ENCODE measurements around the gene PATJ.

Gene PATJ

GRCh38 chr1:62107923-62108322, 365.6 kb downstream of the PATJ start:
- TF ChIP-seq, protein P1, sequence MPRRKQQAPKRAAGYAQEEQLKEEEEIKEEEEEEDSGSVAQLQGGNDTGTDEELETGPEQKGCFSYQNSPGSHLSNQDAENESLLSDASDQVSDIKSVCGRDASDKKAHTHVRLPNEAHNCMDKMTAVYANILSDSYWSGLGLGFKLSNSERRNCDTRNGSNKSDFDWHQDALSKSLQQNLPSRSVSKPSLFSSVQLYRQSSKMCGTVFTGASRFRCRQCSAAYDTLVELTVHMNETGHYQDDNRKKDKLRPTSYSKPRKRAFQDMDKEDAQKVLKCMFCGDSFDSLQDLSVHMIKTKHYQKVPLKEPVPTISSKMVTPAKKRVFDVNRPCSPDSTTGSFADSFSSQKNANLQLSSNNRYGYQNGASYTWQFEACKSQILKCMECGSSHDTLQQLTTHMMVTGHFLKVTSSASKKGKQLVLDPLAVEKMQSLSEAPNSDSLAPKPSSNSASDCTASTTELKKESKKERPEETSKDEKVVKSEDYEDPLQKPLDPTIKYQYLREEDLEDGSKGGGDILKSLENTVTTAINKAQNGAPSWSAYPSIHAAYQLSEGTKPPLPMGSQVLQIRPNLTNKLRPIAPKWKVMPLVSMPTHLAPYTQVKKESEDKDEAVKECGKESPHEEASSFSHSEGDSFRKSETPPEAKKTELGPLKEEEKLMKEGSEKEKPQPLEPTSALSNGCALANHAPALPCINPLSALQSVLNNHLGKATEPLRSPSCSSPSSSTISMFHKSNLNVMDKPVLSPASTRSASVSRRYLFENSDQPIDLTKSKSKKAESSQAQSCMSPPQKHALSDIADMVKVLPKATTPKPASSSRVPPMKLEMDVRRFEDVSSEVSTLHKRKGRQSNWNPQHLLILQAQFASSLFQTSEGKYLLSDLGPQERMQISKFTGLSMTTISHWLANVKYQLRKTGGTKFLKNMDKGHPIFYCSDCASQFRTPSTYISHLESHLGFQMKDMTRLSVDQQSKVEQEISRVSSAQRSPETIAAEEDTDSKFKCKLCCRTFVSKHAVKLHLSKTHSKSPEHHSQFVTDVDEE (CRISPR knock-in tag; IDR thresholded peaks at IDR 0.05), result no peak
- no peak for ATAC-seq

DNA sequence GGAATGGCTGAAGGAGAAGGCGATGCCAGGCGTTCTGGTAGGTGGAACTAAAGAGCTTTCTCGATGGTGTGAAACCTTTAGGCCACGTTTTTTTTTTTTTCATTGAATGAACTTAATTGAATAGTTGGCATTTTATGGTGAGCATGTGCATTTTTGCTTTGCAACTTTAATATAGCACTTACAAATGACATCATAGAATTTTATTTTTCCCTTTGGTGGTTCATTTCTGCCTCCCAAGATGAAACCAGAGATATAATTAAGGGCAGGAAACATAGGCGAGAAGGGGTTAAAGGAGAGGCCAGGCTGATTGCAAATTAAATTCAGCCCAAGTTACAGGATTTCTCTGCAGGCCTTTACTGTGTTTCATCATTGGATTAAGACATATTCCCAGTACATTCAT, 366.8 kb downstream of the PATJ start:
- TF ChIP-seq ZNF8 (CRISPR knock-in tag; IDR thresholded peaks at IDR 0.05) (no peak), ISL1 (CRISPR knock-in tag; IDR thresholded peaks at IDR 0.05) (no peak), GLIS3 (CRISPR knock-in tag; IDR thresholded peaks at IDR 0.05) (no peak), RARB (CRISPR knock-in tag; IDR thresholded peaks at IDR 0.05) (no peak), TOX (CRISPR knock-in tag; IDR thresholded peaks at IDR 0.05; ENCODE audit: borderline replicate concordance) (no peak), ZFP30 (CRISPR knock-in tag; IDR thresholded peaks at IDR 0.05) (no peak), ZNF70 (CRISPR knock-in tag; IDR thresholded peaks at IDR 0.05) (no peak), BACH2 (CRISPR knock-in tag; IDR thresholded peaks at IDR 0.05; ENCODE audit: borderline replicate concordance) (no peak), ARNTL (CRISPR knock-in tag; IDR thresholded peaks at IDR 0.05; ENCODE audit: borderline replicate concordance, low read depth) (no peak), ZC3H10 (CRISPR knock-in tag; IDR thresholded peaks at IDR 0.05) (no peak), ZFP3 (CRISPR knock-in tag; IDR thresholded peaks at IDR 0.05) (no peak), ZNF565 (CRISPR knock-in tag; conservative IDR thresholded peaks at IDR 0.05; ENCODE audit: low read depth) (no peak), OSR1 (CRISPR knock-in tag; IDR thresholded peaks at IDR 0.05) (no peak), PPARA (CRISPR knock-in tag; IDR thresholded peaks at IDR 0.05; ENCODE audit: borderline replicate concordance) (no peak), PATZ1 (CRISPR knock-in tag; IDR thresholded peaks at IDR 0.05; ENCODE audit: borderline replicate concordance) (no peak), ESRRG (CRISPR knock-in tag; IDR thresholded peaks at IDR 0.05) (no peak)
- TF ChIP-seq, protein P2, sequence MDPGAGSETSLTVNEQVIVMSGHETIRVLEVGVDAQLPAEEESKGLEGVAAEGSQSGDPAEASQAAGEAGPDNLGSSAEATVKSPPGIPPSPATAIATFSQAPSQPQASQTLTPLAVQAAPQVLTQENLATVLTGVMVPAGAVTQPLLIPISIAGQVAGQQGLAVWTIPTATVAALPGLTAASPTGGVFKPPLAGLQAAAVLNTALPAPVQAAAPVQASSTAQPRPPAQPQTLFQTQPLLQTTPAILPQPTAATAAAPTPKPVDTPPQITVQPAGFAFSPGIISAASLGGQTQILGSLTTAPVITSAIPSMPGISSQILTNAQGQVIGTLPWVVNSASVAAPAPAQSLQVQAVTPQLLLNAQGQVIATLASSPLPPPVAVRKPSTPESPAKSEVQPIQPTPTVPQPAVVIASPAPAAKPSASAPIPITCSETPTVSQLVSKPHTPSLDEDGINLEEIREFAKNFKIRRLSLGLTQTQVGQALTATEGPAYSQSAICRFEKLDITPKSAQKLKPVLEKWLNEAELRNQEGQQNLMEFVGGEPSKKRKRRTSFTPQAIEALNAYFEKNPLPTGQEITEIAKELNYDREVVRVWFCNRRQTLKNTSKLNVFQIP (CRISPR knock-in tag; IDR thresholded peaks at IDR 0.05; ENCODE audit: borderline replicate concordance, low read depth), result no peak
- TF ChIP-seq, protein P3, sequence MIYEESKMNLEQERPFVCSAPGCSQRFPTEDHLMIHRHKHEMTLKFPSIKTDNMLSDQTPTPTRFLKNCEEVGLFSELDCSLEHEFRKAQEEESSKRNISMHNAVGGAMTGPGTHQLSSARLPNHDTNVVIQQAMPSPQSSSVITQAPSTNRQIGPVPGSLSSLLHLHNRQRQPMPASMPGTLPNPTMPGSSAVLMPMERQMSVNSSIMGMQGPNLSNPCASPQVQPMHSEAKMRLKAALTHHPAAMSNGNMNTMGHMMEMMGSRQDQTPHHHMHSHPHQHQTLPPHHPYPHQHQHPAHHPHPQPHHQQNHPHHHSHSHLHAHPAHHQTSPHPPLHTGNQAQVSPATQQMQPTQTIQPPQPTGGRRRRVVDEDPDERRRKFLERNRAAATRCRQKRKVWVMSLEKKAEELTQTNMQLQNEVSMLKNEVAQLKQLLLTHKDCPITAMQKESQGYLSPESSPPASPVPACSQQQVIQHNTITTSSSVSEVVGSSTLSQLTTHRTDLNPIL (CRISPR knock-in tag; IDR thresholded peaks at IDR 0.05; ENCODE audit: low read depth), result no peak
- TF ChIP-seq, protein P1 (CRISPR knock-in tag; IDR thresholded peaks at IDR 0.05), result no peak
- ATAC-seq, result no peak

DNA sequence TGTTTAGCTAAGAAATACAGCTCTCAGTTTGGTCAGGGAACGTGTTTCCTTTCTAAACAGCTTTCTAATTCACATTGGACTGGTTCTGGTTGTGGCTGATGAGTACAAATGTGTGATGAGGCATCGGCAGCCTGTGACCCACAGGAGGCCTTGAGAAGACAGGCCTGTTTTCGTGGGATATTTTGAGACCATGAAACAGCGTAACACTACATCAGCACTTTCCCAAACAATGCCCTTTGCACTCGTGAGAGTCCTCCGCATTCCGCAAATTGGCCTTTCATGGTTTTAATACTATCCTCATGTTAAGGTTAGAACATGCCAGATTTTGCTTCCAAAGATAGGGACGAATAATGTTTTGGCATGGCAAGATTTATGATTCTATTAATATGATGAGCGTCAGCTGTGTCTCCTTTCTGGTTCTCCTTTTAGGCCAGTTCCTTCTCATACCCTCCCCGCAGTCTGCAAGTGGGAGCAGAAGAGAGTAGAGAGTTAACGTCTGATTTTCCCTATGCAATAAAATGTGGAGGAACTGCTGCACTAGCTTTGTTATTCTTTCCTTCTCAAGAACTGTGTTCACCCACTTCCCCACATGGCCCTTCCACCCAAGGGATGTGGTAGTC, 368.0 kb downstream of the PATJ start:
- ATAC-seq, result no peak
- TF ChIP-seq BACH2 (CRISPR knock-in tag; IDR thresholded peaks at IDR 0.05; ENCODE audit: borderline replicate concordance) (no peak), TOX (CRISPR knock-in tag; IDR thresholded peaks at IDR 0.05; ENCODE audit: borderline replicate concordance) (no peak), ZNF8 (CRISPR knock-in tag; IDR thresholded peaks at IDR 0.05) (no peak), PPARA (CRISPR knock-in tag; IDR thresholded peaks at IDR 0.05; ENCODE audit: borderline replicate concordance) (no peak), ZNF70 (CRISPR knock-in tag; IDR thresholded peaks at IDR 0.05) (no peak), PATZ1 (CRISPR knock-in tag; IDR thresholded peaks at IDR 0.05; ENCODE audit: borderline replicate concordance) (no peak), ZC3H10 (CRISPR knock-in tag; IDR thresholded peaks at IDR 0.05) (no peak)
- TF ChIP-seq, protein P1 (CRISPR knock-in tag; IDR thresholded peaks at IDR 0.05), result no peak
- TF ChIP-seq, protein P3 (CRISPR knock-in tag; IDR thresholded peaks at IDR 0.05; ENCODE audit: low read depth), result no peak
